Measurements from ENCODE around the gene POU2AF1. TPM values are rescaled to one million over a fixed set of nuclear protein-coding genes. Genes with fewer than 3 reads are reported as not detected.

The POU2AF1 gene
- total RNA-seq, 6 donors from 2014 or later = 1.3 to 42.1 (median 4.0) TPM

DNA sequence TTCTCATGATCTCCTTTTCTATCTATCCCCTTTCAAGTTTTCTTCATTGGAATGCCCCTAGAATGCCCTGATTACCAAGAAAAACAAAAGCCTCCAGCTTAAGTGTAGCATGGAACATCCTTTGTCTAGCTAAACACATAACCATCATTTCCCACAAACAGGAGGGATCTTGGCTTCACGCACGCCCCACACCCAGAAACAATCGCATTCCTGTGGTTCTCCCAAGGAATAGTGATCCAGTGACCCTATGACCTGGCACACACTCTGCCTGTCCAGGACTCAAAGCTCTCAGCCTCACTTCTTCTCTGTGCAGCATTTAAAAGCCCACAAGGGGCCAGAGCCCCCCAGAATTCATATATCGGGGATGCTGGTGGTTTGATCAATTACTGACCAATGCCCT is 9.3 kb upstream of the POU2AF1 start:
- H3K4me1 ChIP-seq = peaks cover 0 to 3% (median 0%) of the 10 kb centered on the region in 4 donors
- H3K9me3 ChIP-seq = no peaks in the 10 kb centered on the region
- ATAC-seq (ENCODE audit: low FRiP score in 2 of 2) = no peak
- no peak overlapping the region for H3K27ac ChIP-seq
- H3K36me3 ChIP-seq = no peaks in the 10 kb centered on the region
- no peak for DNase-seq
- TF ChIP-seq POLR2A (IDR thresholded peaks at IDR 0.05) = no peak
- TF ChIP-seq EP300 (IDR thresholded peaks at IDR 0.05) = no peak
- TF ChIP-seq, protein P1, sequence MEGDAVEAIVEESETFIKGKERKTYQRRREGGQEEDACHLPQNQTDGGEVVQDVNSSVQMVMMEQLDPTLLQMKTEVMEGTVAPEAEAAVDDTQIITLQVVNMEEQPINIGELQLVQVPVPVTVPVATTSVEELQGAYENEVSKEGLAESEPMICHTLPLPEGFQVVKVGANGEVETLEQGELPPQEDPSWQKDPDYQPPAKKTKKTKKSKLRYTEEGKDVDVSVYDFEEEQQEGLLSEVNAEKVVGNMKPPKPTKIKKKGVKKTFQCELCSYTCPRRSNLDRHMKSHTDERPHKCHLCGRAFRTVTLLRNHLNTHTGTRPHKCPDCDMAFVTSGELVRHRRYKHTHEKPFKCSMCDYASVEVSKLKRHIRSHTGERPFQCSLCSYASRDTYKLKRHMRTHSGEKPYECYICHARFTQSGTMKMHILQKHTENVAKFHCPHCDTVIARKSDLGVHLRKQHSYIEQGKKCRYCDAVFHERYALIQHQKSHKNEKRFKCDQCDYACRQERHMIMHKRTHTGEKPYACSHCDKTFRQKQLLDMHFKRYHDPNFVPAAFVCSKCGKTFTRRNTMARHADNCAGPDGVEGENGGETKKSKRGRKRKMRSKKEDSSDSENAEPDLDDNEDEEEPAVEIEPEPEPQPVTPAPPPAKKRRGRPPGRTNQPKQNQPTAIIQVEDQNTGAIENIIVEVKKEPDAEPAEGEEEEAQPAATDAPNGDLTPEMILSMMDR (IDR thresholded peaks at IDR 0.05) = no peak
- no peak for TF ChIP-seq POLR2AphosphoS5 (IDR thresholded peaks at IDR 0.05)
- H3K27me3 ChIP-seq = no peaks in the 10 kb centered on the region
- no peak overlapping the region for H3K4me3 ChIP-seq
- 89 to 100% methylated on average over 4 of the region's 4 CpGs for WGBS, 2 donors

DNA sequence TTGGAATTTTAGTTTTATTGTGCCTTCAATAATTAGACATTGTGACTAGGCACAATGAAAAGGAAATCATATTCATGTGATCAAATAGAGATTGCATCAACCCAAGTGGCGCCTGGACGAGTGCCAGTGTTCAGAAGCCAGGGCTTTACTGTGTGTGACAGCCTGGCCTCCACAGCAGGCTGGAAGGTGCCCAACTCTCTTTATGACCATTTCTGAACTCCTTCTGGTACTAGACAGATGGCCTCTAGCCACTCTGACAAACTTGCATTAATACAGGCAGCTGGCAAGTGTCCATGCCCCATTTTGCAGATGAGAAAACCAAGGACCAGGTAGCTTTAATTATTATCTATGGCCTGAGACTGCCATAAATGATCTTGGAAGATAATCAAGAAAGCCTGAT is 8.3 kb upstream of the POU2AF1 start:
- H3K27ac ChIP-seq = no peak overlapping the region
- 18 to 30% methylated on average over 2 of the region's 2 CpGs for WGBS, 2 donors
- peak in 1 of 2 donors; percentile 86 for DNase-seq
- TF ChIP-seq EP300 (IDR thresholded peaks at IDR 0.05) = no peak
- TF ChIP-seq POLR2AphosphoS5 (IDR thresholded peaks at IDR 0.05) = peak in 1 of 2 donors; percentile 34
- H3K36me3 ChIP-seq = no peaks in the 10 kb centered on the region
- no peaks in the 10 kb centered on the region for H3K27me3 ChIP-seq
- H3K4me3 ChIP-seq = no peak overlapping the region
- ATAC-seq (ENCODE audit: low FRiP score in 2 of 2) = peak in 1 of 2 donors; percentile 68
- H3K4me1 ChIP-seq = peaks cover 0 to 3% (median 0%) of the 10 kb centered on the region in 4 donors
- H3K9me3 ChIP-seq = no peaks in the 10 kb centered on the region

DNA sequence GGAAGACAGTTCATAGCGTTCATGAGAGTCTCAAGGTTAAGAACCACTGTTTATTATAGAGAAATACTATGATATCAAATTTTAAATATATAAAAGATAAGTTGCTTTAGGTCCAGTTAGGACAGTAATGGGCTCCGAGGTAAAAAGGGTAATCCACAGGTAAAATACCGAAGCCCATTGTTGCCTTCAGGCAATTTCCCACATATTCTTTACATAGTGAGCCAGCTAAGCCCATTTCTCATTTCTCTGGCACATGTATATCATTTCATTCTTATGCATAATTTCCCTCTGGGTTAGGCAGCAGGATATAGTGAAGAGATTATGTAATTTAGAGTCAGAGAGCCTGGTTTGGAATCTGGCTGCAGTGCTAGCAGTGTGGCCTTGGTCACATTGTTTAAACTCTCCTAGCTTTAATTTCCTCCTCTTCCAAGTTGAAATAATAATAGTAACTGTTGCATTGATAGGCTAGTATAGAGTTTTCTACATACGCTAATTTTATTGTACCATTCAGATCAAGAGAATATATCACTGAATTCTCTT is 7.6 kb upstream of the POU2AF1 start:
- ATAC-seq (ENCODE audit: low FRiP score in 2 of 2) = no peak
- WGBS, 2 donors = 88 to 96% methylated on average over 4 of the region's 4 CpGs
- H3K27me3 ChIP-seq = no peaks in the 10 kb centered on the region
- H3K4me3 ChIP-seq = no peak overlapping the region
- DNase-seq = no peak
- TF ChIP-seq, protein P1 (IDR thresholded peaks at IDR 0.05) = no peak
- TF ChIP-seq POLR2AphosphoS5 (IDR thresholded peaks at IDR 0.05) (no peak), EP300 (IDR thresholded peaks at IDR 0.05) (no peak), POLR2A (IDR thresholded peaks at IDR 0.05) (no peak)
- peaks cover 0 to 3% (median 0%) of the 10 kb centered on the region in 4 donors for H3K4me1 ChIP-seq
- H3K27ac ChIP-seq = no peak overlapping the region
- H3K36me3 ChIP-seq = no peaks in the 10 kb centered on the region
- no peaks in the 10 kb centered on the region for H3K9me3 ChIP-seq

DNA sequence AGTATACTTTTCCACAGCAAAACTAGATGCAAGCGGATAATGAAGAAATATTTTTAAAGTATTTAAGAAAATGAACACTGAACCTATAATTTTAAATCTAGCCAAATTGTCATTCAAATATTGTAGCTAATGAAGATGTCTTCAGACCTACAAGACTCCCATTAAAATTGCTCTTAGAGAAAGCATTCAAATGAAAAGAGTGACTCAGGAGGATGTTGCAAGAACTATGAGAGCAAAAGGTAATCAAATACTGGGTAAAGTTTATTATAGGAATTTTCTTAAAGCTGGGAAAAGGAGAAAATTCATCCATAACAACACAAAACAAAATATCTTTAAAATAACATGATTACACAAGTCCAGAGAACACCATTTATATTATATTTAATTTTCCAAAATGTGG is 5.4 kb upstream of the POU2AF1 start:
- TF ChIP-seq EP300 (IDR thresholded peaks at IDR 0.05) (no peak), POLR2AphosphoS5 (IDR thresholded peaks at IDR 0.05) (no peak), POLR2A (IDR thresholded peaks at IDR 0.05) (no peak)
- TF ChIP-seq, protein P1 (IDR thresholded peaks at IDR 0.05) = no peak
- Histone ChIP-seq H3K4me3 (no peak overlapping the region), H3K9me3 (no peaks in the 10 kb centered on the region), H3K27me3 (no peaks in the 10 kb centered on the region), H3K36me3 (no peaks in the 10 kb centered on the region), H3K4me1 (peaks cover 0 to 3% (median under 1%) of the 10 kb centered on the region in 4 donors), H3K27ac (no peak overlapping the region)
- DNase-seq = no peak
- no peak for ATAC-seq (ENCODE audit: low FRiP score in 2 of 2)
- 91 to 95% methylated on average over 1 of the region's 1 CpG for WGBS, 2 donors

DNA sequence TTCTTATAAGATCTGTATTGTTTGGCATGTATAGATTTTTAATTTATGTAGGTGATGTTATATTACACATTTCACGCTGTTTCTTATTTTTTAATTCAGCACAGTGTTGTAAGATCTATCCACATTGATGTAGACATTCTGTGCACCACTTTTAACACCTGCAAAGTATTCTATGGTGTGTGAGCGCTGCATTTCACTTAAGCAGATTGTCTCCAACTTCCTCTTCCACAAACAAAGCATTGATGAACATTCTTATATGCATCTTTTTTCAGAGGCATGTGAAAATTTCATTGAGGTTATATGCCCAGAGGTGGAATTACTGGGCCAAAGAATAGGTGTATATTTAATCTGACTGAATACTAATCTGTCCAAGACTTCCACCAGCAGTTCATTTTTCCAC is 3.4 kb upstream of the POU2AF1 start:
- Histone ChIP-seq H3K27me3 (no peaks in the 10 kb centered on the region), H3K36me3 (no peaks in the 10 kb centered on the region), H3K4me1 (peaks cover 0 to 9% (median under 1%) of the 10 kb centered on the region in 4 donors), H3K27ac (no peak overlapping the region), H3K9me3 (no peaks in the 10 kb centered on the region), H3K4me3 (no peak overlapping the region)
- no peak for ATAC-seq (ENCODE audit: low FRiP score in 2 of 2)
- no peak for DNase-seq
- TF ChIP-seq, protein P1 (IDR thresholded peaks at IDR 0.05) = no peak
- TF ChIP-seq POLR2AphosphoS5 (IDR thresholded peaks at IDR 0.05) = no peak
- TF ChIP-seq POLR2A (IDR thresholded peaks at IDR 0.05) = no peak
- TF ChIP-seq EP300 (IDR thresholded peaks at IDR 0.05) = no peak
- 92 to 96% methylated on average over 2 of the region's 2 CpGs for WGBS, 2 donors
